Iris pigment epithelial cell (primary cell): Measurements from ENCODE around the gene RPL13A.
"Not testable (repeated sequence)": the region's sequence is repeated elsewhere in the genome, so short reads cannot be mapped to it uniquely, and the experiment has no call there.

Source experiments
- DNase-seq: peaks from one replicate; pipeline ENCODE4 v3.0.0-alpha.2; 2011; ENCODE audit warnings: low read depth

The RPL13A gene

DNA sequence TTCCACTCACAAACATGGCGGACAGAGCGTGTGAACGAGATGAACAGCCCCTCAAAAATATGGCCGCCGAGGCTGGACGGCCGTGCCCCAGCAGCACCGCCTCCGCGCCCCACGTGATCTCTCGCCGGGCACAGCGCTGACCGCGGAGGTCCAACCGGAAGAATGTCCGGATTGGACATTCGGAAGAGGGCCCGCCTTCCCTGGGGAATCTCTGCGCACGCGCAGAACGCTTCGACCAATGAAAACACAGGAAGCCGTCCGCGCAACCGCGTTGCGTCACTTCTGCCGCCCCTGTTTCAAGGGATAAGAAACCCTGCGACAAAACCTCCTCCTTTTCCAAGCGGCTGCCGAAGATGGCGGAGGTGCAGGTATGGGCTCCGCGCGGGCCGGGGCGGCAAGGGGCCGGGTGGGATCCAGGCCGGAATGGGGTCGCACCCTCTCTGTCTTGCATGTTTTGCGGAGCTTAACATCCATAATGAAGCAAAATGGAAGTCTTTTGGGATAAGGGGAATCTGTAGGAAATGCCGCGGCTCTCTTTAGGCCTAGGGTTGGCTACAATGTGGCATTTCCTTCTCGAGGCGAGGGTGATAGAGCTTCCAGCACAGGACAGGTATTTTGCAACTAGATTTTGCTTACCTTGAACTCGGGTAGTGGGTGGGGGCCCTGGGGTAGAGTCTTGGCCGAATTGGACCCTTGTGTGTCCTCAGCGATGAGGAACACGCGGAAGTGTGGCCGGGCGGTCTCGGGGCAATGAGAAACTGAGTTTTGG, at the start of gene RPL13A:
Gene RPL13A, plus strand, starts transcription at position 332 of the 769 bp plus-strand sequence. Its CDS starts 22 bp downstream, at position 354.
- peak; percentile 98 for DNase-seq

DNA sequence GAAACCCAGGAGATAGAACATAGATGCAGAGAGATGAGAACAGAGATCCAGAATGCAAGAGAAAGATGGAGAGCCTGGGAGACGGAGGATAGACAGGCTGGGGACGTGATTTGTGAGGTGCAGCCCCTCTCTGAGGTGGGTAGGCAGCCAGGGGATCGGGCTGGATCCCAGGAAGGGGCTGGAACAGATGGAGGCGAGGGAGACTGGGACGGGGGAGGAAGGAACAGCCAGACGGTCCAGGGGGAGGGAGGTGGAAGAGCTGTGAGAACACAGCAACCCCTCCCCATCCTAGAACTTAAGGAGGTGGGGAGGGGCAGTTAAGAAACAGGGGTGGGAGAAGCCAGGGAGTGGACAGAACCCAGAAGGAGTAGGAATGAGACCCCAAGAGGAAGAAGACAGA, 49.1 kb upstream of the RPL13A start:
- no peak for DNase-seq

DNA sequence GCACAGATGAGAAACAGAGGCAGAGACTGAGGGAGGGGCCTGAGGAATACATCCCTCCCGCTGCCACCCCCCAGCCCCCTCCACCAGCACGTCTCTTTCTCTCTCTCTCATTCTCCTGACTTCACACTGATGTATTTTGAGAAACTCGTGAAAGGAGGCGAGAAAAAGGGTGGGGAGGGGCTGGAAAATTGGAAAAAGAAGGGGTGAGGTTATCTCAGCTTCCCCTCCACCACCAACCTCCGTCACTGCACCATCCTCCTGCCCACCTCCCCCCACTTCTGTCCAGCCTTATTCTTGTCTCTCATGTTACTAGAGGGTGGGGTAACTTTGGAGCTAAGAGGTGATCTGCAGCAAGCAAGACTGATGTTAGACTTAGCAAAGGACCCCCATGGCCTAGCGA, 47.6 kb upstream of the RPL13A start:
- DNase-seq, result no peak

DNA sequence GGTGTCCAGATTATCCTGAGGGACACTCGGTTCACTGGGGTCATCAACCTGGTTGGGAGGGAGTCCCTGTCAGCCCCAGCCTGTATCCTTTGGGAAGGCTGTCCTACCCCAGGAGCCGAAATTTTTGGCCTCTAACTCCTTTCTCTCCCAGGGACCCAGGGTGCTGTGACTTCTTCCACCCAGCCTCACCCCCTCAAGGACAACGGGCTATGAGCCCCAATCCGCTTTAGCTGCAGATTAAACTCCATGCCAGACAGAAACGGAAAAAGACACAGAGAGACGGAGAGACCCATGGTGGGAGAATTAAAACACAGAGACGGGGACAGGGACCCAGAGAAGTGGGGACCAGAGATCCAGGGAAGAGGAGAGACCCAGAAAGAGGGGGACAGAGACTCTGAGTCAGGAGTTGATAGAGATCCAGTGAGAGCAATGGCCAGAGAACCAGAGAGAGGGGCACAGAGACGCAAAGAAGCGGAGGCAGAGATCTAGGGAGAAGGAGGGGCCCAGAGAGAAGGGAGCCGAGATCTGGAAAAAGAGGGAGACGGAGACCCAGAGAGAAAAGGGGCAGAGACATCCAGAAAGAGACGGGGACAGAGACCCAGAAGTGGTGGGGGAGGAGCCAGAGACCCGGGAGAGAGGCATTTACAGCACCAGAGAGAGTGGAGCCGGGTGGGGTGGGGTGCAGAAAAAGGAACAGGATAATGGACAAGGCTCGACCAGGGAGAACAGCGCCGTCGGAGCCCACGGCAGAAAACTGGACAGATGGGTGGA, 46.8 kb upstream of the RPL13A start:
- no peak for DNase-seq

DNA sequence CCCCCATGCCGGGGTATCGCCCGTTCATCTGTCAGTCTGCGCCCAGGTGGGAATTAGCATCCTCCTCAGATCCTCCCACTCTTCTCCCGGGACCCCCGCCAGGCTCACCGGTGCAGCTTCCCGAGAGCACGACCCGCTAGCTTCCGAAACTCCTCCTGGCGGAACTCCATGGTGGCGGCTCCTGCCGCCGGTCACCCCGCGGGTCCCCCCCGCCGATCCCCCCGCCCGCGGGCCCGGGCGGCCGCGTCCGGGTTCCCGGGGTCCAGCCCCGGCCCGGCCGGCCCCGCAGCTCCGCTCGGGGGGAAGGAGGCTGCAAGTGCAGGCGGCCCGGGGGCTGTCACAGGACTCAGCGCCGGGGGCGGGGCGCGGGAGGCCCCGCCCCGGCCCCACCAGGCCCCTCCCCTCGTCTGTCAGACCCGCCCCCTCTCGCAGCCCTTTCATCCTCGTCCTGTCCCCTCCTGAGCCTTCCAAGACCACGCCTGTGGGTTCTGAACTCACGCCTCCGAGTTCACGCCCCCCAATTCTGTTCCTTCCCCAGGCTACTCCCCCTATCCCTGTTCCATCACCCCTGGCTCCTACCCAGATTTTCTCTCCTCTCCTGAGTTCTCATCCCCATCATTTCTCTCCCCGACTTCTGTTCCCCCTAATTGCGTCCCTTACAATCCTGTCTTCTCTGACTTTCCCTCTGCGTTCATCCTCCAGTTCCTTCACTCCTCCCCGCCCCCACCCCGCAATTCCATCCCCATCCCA, 46.0 kb upstream of the RPL13A start, which contains the start of gene SLC17A7:
Gene SLC17A7, minus strand, starts transcription at position 318 of the 750 bp plus-strand sequence. Its CDS starts 148 bp downstream, at position 170.
- DNase-seq, result no peak

DNA sequence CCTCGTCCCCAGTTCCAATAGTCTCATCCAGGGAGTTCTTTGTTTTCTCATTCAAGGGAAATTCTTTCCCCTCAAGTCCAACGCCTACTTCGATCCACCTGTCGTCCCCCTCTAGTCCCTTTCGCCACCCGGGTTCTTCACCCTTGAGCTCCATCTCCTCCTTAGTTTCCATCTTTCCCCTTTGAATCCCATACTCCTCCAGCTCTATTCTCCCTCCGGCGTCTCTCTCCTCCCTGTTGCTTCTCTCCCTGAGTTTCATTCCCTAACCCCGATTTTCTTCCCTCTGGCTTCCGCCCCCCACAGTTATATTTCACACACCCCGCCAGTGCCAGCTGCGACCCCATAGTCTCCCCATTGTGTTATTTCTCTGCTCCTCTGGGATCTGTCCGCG, 45.5 kb upstream of the RPL13A start:
- DNase-seq, result no peak

DNA sequence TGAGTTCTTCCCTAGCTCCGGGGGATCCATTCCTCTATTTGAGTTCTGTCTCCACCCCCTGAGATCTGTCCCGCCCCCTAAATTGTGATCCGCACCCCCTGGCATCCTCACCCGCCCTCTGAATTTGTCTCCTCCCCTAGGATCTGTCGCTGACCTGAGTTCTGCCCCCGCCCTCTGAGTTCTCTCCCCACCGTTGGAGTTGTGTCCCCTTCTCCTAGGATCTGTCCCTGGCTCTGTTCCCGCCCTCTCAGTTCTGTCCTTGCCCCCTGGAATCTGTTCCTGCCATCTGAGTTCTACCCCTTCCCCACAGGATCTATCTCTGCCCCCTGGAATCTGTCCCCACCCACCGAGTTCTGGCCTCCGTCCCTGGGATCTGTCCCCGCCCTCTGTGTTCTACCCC, 45.1 kb upstream of the RPL13A start:
- no peak for DNase-seq

DNA sequence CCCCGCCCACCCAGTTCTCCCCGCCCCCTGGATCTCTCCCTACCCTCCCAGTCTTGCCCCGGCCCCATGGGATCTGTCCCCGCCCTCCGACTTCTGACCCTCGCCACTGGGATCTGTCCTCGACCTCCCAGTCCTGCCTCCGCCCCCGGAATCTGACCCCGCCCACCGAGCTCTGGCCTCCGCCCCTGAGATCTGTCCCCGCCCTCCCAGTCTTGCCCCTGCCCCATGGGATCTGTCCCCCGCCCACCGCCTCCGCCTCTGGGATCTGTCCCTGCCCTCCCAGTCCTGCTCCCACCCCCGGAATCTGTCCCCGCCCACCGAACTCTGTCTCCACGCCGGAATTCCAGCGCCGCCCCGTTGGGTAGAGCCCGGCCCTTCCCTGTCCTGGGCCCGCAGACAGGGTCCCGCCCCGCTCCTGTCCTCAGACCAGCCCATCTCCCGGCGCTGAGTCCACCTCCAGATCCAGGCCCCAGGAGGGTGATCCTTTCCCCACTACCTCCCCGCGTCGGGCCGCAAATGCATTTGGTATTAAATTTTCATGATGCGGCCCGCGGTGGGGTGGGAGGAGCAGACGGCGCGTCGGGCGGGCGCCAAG, 44.5 kb upstream of the RPL13A start:
- DNase-seq, result peak; percentile 79

DNA sequence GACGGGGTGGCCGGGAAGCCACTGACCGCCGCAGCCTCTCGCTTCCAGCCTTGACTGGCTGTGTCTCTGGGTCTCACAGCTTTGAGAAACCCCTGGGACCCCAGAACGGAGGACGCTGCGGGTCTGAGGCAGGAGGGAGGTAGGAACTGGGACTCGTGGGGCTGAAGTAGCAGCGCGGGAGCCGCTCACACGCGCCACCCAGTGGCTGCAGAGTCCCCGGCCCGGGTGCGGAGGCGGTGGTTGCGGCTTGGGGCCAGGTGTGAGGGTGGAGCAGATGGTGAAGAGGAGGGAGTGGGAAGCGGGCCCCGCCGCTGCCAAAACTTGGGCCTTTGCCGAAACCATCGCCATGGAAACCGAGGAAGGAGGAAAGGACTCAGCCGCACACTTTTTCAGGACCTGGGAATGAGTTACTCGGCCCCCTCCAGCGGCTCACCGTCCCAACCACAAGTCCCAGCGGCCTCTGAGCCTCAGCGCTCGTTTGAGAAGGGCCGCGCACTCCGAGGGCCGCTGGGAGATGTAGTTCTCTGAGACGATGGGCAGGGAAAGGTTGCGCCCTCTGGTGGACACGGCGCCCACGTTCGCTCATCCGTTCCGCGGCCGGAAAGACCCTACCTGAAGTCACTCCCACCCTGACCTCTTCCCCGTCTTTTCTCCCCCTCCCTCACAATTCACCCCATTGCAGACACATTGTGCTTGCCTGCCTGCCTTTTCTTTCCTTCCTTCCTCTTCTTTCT, 43.9 kb upstream of the RPL13A start:
- peak; percentile 93 for DNase-seq

DNA sequence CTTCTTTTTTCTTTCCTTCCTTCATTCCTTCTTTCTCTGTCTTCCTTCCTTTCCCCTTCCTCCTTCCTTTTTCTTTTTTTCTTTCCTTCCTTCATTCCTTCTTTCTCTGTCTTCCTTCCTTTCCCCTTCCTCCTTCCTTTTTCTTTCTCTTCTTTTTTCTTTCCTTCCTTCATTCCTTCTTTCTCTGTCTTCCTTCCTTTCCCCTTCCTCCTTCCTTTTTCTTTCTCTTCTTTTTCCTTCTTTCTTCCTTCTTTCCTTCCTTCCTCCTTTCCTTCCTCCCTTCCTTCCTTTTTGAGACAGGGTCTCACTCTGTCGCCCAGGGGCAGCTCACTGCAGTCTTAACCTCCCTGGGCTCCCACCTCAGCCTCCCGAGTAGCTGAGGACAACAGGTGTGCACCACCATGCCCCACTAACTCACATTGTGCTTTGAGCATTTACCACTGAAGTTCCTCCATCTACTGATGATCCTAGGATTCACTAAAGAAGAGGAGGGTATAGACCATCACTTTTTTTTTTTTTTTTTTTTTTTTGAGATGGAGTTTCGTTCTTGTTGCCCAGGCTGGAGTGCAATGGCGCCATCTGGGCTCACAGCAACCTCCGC, 43.2 kb upstream of the RPL13A start:
- not testable (repeated sequence) for DNase-seq

DNA sequence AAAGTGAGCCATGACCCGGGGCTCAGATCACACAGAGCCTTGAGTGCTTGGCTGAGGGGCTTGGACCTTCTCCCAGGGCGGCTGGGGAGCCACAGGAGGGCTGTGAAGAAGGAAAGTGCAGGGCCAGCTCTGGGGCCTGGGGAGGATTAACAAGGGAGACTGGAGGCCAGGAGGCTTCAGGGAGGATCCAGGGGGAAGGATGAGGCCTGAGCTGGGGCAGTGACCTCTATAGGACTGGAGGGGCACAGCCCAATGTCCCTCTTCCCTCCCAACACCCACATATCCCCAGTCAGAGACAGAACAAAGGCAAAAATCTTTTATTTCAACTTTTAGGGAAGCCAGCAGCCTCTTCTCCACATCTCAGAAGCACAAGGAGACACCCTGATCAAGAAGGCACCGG, 41.4 kb upstream of the RPL13A start:
- no peak for DNase-seq

DNA sequence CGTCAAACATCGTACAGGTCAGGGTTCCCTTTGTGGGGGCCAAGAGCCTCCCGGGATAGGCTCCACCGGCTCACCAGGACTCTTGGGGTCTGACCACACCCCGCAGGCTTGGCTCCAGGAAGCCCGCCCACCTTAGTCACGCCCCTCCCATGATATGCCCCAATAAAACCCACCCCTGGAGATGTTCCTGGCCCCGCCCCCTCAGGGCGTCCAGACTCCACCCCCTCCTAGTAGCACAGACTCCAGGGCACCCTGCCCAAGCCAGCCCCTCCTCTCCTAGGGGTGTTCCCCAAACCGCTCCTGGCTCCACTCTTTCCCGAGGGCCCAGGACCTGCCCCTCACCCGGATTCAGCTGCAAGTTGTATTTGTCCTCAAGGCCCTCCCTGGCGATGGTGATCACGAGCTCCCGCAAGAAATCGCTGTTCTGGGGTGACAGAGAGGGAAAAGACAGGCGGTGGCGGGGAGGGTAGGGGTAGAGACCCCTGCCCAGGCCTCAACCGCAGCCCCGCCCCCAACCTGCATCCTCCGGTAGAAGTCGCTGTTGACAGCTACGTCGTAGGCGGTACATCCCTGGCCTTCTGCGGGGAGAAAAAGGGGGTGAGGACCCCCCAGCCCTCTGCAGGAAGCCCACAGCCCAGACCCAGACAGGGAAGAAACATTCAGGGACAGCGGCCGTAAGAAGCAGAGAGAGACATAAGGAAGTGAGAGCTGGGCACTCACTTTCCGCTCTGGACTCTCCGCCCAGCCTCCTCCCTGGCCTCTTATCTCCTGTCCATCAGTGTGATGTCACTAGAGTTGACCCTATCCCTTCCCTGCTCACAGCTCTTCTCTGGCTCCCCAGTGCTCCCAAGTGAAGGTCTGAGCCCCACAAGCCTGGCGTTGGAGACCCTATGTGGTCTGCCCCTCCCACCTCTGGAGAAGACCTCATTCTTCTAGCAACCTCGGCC, 39.6 kb upstream of the RPL13A start:
- DNase-seq, result no peak

DNA sequence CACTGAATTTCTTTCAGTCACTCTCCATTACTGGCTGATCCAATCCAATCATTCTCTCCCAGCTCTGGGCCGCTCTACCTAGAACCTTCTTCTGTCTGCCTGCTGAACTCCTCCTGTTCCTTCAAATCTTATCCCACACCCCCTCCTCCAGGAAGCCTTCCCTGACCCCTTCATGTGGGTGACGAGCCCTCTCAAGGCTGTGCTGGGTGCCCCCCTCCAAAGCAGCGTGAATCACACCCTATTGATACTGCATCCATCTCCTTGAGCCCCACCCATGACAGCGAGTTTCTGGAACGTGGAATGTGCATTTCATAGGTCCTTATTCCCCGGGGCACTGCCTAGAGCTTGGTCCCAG, 39.0 kb upstream of the RPL13A start:
- no peak for DNase-seq

DNA sequence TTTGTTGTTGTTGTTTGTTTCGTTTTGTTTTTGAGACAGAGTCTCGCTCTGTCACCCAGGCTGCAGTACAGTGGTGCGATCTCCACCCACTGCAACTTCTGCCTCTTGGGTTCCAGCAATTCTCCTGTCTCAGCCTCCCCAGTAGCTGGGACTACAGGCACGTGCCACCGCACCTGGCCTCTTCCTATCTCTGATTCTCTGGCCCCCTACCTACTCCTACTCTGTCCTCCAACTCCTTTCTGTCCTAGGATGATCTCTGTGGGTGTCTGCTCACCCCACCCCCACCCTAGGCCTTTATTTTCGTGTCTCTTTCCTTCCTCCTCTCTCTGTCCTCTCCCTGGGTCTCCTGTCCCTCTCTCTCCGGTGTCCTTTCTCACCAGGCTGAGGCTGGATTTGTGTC, 37.0 kb upstream of the RPL13A start:
- no peak for DNase-seq

DNA sequence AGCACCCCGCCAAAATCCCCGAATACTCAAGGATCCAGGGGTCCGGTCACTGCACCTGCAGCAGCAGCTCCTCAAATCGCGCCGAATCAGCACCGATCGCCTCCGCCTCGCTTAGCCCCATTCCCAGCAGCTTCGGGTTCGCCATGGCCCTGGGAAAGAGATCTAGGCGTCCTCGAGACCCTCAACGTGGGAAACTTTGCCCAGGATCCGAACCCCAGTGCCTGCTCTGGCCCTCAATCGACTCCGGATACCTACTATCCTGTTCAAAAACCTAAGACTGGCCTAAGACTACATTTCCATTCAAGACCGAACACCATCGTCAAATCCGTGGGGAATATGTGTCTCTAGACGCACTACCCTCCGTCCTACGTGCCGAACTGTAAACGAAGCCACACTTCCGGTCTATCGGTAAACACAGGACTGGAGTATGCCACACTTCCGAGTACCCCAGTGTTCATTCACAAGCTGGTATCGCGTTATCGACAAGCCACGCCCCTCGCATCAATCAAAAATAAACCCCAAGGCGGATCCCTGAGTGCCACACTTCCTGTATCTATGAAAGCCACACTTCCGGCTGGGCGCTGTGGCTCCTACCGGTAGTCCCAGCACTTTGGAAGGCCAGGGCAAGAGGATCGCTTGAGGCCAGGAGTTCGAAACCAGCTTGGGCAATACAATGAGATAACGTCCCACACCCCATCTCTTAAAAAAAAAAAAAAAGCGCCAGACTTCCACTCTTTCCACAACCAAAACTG, 35.8 kb upstream of the RPL13A start, which contains the start of gene PIH1D1:
Gene PIH1D1, minus strand, starts transcription at position 385 of the 752 bp plus-strand sequence. Its CDS starts 240 bp downstream, at position 145.
- peak; percentile 99 for DNase-seq

DNA sequence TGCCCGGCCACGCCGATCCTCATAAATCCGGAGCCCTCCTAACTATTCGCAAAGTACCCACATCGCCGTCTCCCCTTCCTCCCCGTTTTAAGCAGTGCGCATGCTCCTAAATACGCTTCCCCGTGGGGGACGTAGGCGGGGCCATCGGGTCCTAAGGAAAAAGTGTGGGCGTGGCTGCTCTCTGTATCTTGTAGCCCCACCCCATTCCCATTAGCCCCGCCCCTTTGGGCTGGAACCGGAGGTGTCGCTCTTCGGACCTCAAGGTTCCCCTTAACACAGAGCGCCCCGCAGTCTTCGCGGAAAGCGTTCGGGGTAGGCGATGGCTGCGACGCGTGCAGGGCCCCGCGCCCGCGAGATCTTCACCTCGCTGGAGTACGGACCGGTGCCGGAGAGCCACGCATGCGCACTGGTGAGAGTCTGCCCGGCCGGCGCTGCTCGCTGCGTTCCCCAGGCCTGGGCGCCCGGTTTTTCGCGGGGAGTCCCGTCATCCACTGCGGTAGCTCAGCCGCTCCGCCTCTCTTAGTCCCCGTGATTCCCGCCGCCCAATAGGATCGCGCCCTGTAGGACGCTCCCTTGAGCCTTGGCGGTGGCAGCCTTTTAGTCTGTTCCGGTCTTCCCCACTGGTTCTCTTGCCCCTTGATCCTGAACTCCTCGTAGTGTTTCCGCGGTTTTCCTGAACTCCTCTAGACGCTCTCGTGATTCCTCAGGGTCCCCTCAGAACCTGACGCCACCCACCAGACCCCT, 34.2 kb upstream of the RPL13A start, which contains the start of gene ALDH16A1:
Gene ALDH16A1, plus strand, starts transcription at position 213 of the 744 bp plus-strand sequence. Its CDS starts 107 bp downstream, at position 320.
- DNase-seq, result peak; percentile 98

DNA sequence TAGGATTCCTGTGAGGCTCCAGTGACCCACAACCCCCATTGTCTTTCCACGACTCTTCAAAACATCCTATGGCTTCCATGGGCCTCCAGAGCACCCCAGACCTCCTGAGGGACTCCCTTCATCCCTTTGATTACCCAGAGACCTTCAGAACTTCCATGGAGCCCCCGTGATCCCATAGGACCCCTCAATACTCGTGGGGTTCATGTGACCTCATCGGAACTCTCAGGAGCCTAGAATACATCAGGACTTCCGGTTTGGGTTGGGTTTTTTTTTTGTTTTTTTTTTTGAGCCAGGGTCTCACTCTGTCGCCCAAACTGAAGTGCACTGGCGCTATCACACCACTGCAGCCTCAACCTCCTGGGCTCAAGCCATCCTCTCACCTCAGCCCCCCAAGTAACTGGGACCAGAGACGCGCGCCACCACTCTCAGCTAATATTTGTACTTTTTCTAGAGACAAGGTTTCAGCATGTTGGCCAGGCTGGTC, 33.6 kb upstream of the RPL13A start:
- DNase-seq, result no peak

DNA sequence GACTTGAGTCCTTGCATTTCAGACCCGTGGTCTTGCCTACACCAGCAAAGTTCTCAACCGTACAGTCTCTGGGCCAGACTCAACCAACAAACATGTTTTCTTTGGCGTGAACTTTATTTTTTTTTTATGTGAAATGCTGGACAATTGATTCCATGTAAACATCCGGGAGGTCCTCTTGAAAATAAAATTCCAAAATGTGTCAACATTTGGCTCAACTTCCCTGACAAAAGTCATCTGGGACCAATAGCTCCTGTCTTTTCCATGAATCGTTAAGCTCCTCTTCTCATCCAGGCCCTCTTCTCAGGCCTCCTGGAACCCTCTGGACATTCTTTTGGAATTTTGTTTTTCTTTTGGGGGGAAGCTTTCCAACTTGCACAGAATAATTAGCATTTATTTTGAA, 31.6 kb upstream of the RPL13A start:
- no peak for DNase-seq
